Gastroesophageal sphincter (tissue), 3 donors: ENCODE measurements around the gene SH3TC2.

Experiments
- POLR2A ChIP-seq, 2 donors: fragments of 450-650 bp; IDR thresholded peaks; one replicate each; pipeline ENCODE4 v1.6.1; 2017; ENCODE audit warnings: antibody characterized with exemption in 2 of 2, mild to moderate bottlenecking in 2 of 2, moderate library complexity in 1 of 2
- TF ChIP-seq, protein P1 (sequence below), 4 experiments: fragments of 200-600 bp in 2 of 4; fragments of 450-650 bp in 2 of 4; sonication (generic) in 1 of 4; IDR thresholded peaks; one replicate each; pipeline ENCODE4 v1.5.1; 2017 to 2019; ENCODE audit warnings: antibody characterized with exemption in 4 of 4, mild to moderate bottlenecking in 2 of 4, moderate library complexity in 2 of 4

DNA sequence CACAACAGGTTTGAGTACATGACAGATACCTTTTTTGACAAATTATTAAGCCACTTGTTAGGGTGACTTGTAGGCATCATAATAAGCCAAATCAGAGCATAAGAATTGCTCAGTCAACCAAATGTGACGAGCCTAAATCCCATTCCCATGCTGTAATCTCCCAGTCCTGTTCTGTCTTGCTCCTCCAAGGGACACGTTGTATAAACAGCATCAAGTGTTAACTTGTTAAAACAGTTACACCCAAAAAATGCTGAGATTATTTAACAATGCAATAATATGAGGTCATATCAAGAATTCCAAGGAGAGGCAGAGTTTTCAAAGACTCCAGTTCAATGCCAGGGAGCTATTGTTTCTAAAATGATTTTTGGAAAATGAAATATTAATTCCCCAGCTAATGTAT lies 76.2 kb downstream of the SH3TC2 start:
- TF ChIP-seq, protein P1, sequence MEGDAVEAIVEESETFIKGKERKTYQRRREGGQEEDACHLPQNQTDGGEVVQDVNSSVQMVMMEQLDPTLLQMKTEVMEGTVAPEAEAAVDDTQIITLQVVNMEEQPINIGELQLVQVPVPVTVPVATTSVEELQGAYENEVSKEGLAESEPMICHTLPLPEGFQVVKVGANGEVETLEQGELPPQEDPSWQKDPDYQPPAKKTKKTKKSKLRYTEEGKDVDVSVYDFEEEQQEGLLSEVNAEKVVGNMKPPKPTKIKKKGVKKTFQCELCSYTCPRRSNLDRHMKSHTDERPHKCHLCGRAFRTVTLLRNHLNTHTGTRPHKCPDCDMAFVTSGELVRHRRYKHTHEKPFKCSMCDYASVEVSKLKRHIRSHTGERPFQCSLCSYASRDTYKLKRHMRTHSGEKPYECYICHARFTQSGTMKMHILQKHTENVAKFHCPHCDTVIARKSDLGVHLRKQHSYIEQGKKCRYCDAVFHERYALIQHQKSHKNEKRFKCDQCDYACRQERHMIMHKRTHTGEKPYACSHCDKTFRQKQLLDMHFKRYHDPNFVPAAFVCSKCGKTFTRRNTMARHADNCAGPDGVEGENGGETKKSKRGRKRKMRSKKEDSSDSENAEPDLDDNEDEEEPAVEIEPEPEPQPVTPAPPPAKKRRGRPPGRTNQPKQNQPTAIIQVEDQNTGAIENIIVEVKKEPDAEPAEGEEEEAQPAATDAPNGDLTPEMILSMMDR (IDR thresholded peaks at IDR 0.05), result no peak
- TF ChIP-seq POLR2A (IDR thresholded peaks at IDR 0.05), result no peak
